Activated CD8-positive, alpha-beta memory T cell treated with anti-CD3 and anti-CD28 coated beads, Interleukin-2, amount 50 U/mL, for 4 hours (primary cell): Measurements from ENCODE around the gene SEC14L2.

Experiments used
- DNase-seq: peaks from one replicate; pipeline ENCODE4 v3.0.0-alpha.2; 2020

Gene SEC14L2

DNA sequence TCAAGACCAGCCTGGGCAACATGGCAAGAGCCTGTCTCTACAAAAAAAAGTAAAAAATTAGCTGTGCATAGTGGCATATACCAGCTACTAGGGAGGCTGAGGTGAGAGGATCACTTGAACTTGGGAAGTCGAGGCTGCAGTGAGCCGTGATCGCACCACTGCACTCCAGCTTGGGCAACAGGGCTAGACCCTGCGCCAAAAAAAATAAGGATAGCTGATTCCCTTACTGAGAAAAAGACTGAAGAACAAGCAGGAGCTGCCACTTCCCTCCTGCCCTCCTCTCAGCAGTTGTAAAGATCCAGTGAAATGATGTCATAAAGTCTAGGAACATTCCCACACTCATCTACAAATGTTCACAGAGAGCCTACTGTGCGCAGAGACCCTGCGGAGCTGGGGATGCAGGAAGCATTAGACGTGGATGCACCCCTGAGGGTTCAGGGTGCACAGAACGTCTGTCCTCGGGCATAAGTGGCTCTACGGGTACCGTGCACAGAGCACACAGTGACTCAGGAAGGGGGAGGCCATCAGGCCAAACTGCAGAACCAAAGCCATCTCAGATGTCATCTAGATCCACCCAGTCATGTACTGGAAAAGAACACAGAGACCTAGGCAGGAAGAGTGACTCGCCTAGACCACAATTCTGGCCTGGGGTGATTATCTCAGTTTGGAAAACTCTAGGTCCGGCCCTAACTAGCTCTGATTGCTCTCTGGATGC lies 11.7 kb downstream of the SEC14L2 start:
- DNase-seq: no peak

DNA sequence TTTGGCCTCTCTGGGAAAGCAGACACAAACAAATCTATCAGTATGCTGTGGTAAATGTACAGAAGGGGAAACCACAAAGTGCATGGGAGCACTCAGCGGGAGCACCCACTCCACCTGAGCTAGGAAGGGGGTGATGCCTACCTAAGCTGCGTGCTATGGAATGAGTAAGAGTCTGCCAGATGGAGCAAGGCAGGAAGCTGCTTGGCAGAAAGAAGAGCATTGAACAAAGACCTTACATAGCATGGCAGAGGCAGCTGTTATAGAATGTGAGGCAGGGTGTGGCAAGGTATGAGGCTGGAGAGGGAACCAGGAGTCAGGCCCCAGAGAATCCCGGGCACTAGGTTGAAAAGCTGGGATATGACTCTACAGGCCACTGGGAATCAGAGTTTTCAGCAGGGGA lies 15.0 kb downstream of the SEC14L2 start:
- DNase-seq: no peak

DNA sequence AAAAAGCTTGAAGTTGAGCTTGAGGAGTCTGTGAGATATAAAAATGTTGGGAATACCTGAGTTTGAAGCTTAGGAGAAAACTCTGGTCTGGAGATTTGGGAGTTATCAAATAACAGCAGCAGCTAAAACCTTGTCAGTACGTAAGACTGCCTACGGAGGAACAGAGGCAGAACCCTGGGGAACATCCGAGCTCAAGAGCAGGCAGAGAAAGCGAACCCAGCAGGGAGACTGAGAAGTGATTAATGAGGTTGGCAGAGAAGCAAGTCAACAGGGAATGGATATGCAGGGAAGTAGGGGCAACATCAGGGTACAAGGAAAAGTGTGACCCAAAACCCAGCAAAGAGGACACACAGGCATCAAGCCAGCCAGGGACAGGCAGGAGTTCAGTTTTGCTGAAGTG lies 16.2 kb downstream of the SEC14L2 start:
- no peak for DNase-seq

DNA sequence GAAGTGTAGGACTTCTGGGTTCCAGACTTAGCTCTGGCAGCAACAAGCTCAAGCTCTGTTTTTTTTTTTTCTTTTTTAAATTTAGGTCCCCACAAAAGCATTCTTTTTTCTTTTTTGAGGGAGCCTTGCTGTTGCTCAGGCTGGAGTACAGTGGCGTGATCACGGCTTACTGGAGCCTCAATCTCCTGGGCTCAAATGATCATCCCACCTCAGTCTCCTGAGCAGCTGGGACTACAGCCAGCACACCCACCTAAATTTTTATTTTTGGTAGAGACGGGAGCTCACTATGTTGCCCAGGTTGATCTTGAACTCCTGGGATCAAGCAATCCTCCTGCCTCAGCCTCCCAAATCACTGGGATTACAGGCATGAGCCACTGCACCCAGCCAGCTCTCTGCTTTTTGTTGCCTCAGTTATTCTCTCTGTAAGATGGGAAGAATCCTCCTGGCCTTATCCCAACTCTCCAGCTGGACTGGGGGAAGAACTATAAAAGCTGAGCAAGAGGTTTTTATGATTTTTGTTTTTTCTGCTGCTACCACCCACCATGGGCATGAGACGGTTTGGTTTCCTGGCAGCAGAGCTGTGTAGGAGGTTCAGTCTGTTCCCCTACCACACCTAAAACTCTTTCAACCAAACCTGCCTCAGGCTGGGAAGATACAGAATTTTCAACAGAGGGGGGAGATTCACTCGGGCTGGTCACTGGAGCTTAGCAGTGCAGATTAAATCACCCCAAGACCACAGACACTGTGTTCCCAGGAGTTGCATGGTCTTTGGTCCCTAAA lies 17.1 kb downstream of the SEC14L2 start:
- DNase-seq: no peak

DNA sequence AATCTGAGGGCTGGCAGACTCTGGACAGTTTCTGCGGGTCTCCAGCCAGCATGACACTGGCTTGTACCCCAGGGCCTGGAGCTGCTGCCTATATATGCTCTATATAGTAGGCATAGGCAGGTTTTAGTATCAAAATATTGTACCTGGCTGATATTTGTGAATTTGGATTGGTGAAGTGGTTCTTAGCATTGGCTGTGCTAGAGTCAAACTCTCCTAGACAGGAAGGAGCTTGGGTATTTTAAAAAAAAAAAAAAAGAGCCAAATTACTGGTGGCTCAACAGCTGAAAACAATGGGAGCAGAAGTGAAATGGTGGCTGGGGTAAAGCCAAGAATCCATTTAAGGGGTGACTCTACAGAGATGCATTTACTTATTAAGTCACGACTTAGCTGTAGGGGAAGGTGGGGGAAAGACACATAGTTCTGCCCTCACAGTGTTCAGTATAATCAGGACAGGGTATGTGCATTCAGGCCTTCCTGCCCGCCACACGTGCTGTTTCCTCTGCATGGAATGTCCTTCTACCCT lies 17.8 kb downstream of the SEC14L2 start:
- no peak for DNase-seq

DNA sequence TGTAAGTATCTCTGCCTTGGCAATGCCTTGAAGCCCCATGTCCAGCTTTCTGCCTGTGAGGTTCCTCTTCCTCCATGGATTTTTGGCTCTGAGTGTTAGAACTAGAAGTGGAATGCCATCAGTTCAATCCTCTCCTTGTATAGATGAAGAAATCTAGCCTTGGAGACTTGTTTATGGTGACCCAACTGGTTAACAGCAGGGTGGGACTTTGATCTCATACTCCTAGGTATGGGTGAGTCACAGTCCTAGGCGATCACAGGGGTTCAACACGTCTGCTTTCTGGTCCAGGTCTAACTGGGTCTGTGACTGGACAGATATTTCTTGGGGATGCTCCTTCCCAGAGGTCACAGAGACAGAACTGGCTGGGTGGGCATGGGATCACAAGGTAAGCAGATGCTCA lies 19.6 kb downstream of the SEC14L2 start:
- no peak for DNase-seq

DNA sequence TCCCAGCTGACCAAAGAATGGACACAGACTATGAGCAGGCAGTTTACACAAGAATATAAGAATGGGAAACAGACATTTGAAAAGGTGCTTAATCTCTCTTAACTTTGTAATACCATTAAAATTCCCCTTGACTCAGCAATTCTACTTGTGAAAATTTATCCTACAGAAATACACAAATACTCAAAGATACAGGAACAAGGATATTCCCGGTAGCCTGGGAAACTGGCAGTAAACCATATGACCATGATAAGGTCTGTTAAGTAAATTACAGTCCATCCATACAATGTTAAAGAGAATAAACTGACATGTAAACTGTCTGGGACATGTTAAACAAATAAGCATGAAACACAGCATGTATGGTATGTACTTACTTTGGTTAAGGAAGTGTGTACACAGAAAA lies 20.0 kb downstream of the SEC14L2 start:
- no peak for DNase-seq

DNA sequence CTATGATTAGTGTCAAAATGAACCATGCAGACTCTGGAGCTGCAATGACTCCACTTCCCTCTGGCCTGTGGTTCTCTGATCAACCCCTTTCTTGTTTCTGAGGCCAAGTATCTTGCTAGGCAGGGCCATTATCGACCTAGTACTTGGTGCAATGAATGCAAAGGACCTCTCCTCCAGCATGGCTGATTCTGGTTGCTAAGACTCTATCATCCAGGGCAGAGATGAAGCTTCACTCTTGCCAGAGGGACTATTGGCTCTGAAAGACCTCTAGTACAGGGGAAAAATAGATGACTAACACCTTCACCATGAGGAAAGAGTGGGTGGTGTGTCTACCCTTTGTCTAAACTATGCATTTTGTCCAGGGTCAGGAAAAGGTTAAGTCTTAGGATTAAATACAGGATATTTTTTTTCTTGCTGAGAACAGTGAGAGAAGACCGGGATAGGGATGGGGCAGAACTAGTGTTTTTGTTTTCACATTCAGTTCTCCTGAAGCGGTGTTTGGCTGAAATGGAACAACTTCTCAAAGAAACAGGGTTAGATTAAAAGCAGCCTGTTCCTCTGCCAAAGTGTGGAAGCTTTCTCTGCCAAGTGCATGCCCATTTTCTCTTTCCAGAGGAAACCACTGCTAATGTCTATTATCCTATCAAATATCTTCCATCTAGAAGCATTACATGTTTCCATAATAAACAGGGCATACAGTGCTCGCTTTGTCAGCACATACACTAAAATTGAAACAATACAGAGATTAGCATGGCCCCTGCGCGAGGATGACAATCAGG lies 23.7 kb downstream of the SEC14L2 start:
- no peak for DNase-seq

DNA sequence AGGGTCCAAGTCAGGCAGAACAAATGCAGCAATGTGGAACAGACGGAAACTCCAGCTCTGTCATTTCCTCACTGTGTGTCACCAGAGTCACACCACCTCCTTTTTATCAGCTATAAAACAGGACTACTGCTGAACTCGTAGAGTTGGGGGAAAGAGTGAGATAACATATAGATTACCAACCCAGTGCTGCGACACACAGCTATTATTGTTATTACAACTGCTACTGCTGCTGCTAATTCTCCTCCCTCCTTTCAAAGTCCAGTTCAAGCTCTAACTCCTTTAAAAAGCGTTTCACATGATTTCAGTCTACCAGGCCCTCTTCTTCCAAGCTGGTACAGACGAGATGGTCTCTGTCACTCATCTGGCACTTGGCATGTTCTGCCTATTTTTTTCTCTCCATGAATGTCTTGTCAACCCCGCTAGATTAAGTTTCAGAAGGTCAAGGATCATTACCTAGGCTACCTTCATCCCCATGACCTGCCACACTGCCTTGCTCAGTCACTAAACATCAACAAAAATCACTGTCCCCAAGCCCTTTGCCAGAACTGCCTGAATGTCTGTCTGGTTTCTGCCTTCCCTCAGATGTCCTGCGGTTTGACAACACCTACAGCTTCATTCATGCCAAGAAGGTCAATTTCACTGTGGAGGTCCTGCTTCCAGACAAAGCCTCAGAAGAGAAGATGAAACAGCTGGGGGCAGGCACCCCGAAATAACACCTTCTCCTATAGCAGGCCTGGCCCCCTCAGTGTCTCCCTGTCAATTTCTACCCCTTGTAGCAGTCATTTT lies 25.1 kb downstream of the SEC14L2 start:
- no peak for DNase-seq

DNA sequence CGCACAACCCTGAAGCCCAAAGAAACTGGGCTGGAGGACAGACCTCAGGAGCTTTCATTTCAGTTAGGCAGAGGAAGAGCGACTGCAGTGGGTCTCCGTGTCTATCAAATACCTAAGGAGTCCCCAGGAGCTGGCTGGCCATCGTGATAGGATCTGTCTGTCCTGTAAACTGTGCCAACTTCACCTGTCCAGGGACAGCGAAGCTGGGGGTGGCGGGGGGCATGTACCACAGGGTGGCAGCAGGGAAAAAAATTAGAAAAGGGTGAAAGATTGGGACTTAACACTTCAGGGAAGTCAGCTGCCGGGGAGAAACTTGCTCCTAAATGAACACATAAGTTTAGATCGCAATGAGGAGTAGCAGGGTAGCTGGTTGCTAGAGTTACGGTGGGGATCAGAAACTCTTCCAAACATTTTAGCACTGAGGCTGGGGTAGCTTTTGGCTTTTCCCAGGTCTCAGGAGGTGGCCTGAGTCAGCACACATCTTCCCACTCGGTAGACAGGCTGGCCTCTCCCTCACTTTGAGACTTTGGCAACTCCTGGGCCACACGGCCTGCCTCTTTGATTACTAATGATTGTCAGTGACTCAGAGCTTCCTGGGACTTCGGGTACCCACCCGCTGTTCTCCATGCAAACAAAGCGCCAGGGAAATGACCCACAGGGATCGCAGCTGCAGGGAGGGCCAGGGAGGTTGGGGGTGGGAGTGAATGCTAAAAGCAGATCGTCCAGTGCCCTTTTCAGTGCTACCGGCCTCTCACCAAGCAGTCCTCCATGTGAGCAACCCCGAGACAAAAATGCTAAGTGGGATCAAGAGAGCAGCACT lies 25.9 kb downstream of the SEC14L2 start:
- DNase-seq: no peak

DNA sequence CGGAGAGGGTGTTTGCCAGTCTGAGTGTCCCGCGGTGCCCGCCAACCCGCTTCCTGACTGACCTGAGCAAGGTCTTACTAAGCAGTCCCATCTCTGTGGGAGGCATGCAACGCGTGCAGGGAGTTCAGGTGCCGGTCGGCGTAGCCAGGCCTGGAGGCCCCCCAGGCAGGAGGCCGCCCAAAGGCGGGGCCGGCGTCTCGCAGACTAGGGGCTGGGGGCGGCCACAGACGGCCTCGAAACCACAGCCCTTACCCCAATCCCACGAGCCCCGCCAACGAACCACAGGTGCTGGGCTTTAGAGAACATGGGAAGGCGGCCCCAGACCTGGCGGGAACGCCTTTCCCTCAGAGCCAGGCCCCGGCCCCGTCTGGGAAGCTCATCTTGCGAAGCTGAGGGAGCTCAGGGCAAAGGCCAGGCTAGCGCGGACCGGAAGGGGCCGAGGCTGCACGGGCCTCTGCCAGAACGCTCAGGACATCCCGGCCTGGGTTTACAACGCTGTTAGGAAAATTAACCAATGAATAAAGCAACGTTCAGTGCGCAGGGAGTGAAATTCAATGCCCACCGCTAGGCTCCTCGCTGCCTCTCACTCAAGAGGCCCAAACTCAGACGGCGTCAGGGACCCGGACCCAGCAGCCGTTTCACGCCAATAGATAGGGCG lies 26.6 kb downstream of the SEC14L2 start:
- DNase-seq: peak; percentile 45

DNA sequence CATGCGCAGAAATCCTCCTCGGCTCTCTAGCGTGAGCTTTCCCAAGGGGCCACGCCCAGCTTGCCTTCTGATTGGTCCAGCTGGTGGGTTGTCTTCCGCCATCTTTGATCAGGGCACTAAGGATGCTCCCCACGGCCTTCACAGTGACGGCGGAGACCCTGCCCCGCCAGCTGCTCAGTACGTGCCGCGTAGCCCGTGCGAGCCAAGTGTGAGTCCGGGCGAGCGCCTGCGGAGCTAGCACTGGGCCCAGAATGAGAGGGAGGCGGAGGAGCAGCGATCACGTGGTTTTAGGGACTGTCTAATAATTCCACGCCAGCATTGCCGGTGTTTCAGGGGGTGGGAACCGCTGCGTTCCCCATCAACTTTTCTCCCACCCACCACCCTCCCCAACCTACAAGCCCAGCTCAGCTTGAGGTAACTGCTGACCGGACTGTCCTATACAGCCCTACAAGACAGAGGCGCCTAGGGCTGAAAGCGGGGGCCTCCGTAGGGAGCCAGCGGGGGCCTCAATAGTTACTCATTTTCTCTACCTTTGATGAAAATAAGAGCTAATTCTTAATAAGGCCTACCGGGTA lies 27.2 kb downstream of the SEC14L2 start:
- peak; percentile 94 for DNase-seq

DNA sequence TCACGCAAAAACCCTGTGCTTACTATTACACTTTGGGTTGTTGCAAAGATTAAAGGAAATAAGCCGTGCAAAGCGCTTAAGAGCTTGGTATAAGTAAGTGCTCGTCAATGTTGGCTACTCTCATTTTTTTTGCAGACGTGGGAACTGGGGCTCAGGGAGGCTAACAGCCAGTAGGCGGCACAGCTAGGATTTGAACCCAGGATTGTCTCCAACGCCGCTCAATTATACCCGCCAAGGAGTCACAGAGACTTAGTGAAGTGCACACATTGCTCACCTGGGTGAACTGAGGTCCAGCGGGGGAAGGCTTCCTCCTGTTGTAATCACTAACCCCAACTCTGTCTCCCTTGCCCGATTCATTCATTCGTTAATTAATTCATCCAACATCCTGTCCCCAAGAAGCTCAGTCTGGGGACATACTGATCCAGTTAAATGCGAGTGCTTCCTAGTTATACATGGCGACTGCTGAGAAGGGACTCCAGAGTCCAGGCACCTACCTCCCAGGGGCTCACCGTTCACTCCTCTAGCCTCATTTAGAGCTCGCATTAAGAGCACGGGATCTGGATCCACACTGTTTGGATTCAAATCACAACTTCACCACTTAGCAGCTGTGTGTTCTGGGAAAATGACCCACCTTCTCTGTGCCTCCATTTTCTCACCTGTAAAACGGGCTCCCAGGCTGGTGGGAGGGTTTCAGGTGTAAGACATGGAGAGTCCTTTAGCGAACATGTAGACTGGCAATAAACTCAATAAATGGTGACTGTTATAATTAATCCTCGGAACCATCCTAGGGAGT lies 27.9 kb downstream of the SEC14L2 start:
- no peak for DNase-seq

DNA sequence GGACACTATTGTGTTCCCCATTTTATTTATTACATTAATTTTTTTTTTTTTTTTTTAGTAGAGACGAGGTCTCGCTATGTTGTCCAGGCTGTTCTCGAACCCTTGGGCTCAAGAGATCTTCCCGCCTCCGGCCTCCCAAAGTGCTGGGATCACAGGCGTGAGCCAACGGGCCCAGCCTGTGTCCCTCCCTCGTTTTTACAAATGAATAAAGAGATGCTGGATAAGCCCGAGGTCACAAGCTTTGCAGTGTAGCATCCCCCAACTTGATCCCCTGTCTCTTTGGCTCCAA lies 28.5 kb downstream of the SEC14L2 start:
- DNase-seq: no peak

DNA sequence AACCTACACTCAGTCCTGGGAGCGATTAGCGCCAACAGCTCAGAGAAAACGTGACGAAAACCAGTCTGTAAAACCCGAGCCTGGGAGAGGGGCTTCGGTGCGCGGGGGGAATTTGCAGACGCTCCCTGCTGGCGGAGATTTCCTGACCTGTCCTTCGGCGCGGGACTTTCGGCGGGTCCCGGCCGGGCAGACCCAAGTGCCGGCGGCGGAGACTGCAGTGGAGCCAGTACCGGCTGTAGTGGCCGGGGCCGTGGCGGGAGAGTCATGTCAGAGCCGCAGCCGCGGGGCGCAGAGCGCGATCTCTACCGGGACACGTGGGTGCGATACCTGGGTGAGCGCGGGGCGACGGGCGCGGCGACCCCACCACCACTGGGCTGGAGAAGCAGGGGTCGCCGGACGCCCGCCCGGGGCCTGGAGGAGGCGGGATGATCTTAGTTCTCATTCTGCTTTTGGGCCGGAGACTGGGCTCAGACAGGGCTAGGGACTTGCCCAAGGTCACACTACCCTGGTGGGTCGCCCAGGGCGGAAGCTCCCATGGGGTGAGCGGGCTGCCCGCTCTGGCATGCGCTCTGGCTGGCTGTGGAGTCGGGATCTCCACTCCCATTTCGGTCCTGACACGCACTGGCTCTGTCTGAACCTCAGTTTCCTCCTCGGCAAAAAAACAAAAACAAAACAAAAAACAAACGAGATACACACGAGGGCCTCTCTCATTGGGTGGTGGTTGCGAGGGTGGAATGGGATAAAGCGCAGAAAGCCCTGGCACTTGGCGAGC lies 29.0 kb downstream of the SEC14L2 start, which contains the start of gene MTFP1:
MTFP1 (plus strand) TSS at position 153 of the 772 bp plus-strand sequence; CDS start at position 265, 112 bp downstream.
- peak; percentile 49 for DNase-seq

DNA sequence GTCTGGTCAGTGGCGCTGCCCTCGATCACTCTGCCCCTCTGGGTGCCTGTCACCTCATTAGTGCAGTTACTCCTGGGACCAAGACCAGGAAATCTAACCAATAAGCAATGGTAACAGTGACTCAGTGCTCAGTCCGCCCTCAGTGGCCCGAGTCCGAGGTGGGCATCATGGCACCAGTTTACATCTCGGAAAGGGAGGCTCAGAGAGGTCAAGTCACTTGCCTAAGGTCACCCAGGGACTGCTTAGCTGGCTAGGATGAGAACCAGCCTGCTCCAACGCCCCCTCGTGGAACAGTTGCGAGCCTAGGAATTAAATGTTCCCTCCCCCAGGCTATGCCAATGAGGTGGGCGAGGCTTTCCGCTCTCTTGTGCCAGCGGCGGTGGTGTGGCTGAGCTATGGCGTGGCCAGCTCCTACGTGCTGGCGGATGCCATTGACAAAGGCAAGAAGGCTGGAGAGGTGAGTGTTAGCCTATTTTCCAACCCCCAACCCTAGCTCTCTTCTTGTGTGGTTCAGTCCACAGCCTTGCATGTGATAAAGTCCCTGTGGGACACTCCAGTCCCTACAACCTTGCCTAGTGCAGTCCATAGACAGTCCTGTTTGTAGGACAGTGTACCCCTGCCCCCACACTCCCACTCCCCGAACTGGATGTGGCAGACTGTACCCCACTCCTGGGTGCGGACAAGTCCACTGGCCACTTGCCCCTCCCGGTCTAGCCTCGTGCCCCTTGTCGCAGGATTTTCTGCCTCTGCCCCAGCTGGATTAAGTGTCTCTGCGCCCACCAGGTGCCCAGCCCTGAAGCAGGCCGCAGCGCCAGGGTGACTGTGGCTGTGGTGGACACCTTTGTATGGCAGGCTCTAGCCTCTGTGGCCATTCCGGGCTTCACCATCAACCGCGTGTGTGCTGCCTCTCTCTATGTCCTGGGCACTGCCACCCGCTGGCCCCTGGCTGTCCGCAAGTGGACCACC lies 29.9 kb downstream of the SEC14L2 start:
- peak; percentile 88 for DNase-seq

DNA sequence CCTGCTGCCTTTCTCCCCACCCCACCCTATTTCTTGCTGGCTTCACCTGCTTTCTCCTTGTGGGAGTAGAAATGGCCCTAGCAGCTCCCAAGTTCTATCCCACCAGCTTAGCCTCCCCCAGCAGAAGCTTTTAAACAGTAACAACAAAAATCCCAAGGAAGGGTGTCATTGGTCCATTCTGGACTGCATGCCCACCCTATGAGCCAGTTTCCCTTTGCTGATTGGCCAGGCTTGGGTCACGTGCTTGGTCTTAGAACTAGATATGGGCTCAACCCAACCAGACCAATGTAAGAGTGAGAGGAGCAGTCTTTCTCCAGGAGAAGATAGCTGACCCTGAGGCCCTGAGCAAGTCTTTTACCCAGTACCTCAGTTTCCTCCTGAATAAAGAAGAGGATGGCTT lies 31.1 kb downstream of the SEC14L2 start:
- no peak for DNase-seq

DNA sequence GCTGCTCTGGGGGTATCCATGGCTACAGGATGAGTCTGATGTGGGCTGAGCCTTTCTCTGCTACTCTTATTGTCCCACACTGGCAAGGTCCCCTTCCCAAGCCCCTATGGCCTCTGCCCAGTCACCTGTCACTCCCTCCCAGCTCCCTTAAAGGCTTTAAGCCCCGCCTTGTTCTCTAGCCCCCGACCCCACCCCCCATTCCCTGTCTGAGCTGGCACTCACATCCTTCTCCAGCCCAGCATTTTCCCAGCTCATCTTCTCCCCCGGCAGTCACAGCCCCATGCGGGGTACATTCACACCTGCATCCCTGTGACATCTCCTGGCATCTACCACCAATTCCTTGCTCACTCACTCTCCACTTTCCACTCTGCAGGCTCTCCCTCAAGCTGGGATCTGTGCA lies 33.1 kb downstream of the SEC14L2 start:
- DNase-seq: no peak
